B cell (primary cell): Measurements from ENCODE around the gene PIP4K2A. TPM values are rescaled to one million over a fixed set of nuclear protein-coding genes. Genes with fewer than 3 reads are reported as not detected.

Experiments used
- ATAC-seq: fragments of 200-7000 bp; cut with Tn5 transposase; one replicate; pipeline ENCODE4 v1.10.0; 2021; ENCODE audit warnings: low read depth, mild to moderate bottlenecking, moderate number of reproducible peaks, moderate library complexity
- CTCF ChIA-PET: fragments of 350-600 bp; sonication (Branson Sonifier 250); formaldehyde crosslinking; loops from one replicate; lab custom pipeline; 2021; ENCODE audit warnings: antibody characterized with exemption, inconsistent platforms; lab: Charles Lee
- POLR2A ChIA-PET: fragments of 350-600 bp; sonication (Branson Sonifier 250); formaldehyde crosslinking; loops from one replicate; lab custom pipeline; 2021; ENCODE audit warnings: antibody characterized with exemption; lab: Charles Lee
- DNase-seq: peaks from one replicate; pipeline ENCODE4 v3.0.0; 2013
- H2AFZ ChIP-seq: 2 replicates; pipeline ENCODE4 v1.6.1; 2012; ENCODE audit warnings: mild to moderate bottlenecking, low read depth, low read length; ENCODE audit not compliant: insufficient read depth, poor library complexity, severe bottlenecking
- H3K27ac ChIP-seq, 2 donors: 1 replicate in 1 of 2; 2 replicates in 1 of 2; pipeline ENCODE4 v1.5.1; 2012 to 2013; ENCODE audit warnings: low read length in 2 of 2, mild to moderate bottlenecking in 2 of 2, moderate library complexity in 1 of 2
- H3K27me3 ChIP-seq, 4 experiments: fragments of 200-600 bp in 1 of 4; sonication (generic) in 1 of 4; replicated peaks in 1 of 4; 1 replicate in 2 of 4; 2 replicates in 2 of 4; pipeline versions ENCODE4 v1.6.1 to v1.7.0; 2013 to 2016; ENCODE audit warnings: low read length in 3 of 4, mild to moderate bottlenecking in 2 of 4, mixed read lengths in 1 of 4, moderate library complexity in 1 of 4; ENCODE audit not compliant: insufficient read depth in 4 of 4, control insufficient read depth in 3 of 4; ENCODE audit errors: control extremely low read depth in 1 of 4
- H3K36me3 ChIP-seq, 2 experiments: replicated peaks in 1 of 2; 1 replicate in 1 of 2; 2 replicates in 1 of 2; pipeline versions ENCODE4 v1.6.1 to v1.7.1; 2013; ENCODE audit warnings: low read length in 1 of 2; ENCODE audit not compliant: insufficient read depth in 2 of 2, control insufficient read depth in 1 of 2; ENCODE audit errors: control extremely low read depth in 1 of 2, extremely low read depth in 1 of 2
- H3K4me1 ChIP-seq, 2 donors: fragments of 200-600 bp in 1 of 2; sonication (generic) in 1 of 2; 1 replicate in 1 of 2; 2 replicates in 1 of 2; pipeline versions ENCODE4 v1.5.1 to v1.6.1; 2013 to 2017; ENCODE audit warnings: low read length in 2 of 2; ENCODE audit not compliant: control insufficient read depth in 2 of 2, insufficient read depth in 2 of 2
- H3K4me2 ChIP-seq: replicated peaks from 2 replicates; pipeline ENCODE3; 2012; ENCODE audit warnings: mild to moderate bottlenecking, low read depth, low read length; ENCODE audit not compliant: poor library complexity, severe bottlenecking
- H3K4me3 ChIP-seq, 5 experiments: fragments of 200-600 bp in 1 of 5; sonication (generic) in 1 of 5; 1 replicate in 3 of 5; 2 replicates in 2 of 5; pipeline versions ENCODE4 v1.5.1 to v1.7.0; 2011 to 2016; ENCODE audit warnings: low read length in 4 of 5, mild to moderate bottlenecking in 4 of 5, low read depth in 2 of 5, control low read depth in 1 of 5, moderate library complexity in 1 of 5; ENCODE audit not compliant: insufficient read depth in 1 of 5; ENCODE audit errors: control extremely low read depth in 1 of 5, extremely low read depth in 1 of 5
- H3K79me2 ChIP-seq: fragments of 200-600 bp; sonication (generic); one replicate; pipeline ENCODE4 v1.6.0; 2016; ENCODE audit warnings: low read length; ENCODE audit not compliant: control insufficient read depth, insufficient read depth
- H3K9ac ChIP-seq: fragments of 200-600 bp; sonication (generic); 2 replicates; pipeline ENCODE4 v1.6.1; 2017; ENCODE audit warnings: mild to moderate bottlenecking, low read length, moderate library complexity
- H3K9me3 ChIP-seq, 3 donors: one replicate each; pipeline versions ENCODE4 v1.6.1 to v1.7.1; 2013; ENCODE audit warnings: low read length in 2 of 3; ENCODE audit not compliant: control insufficient read depth in 2 of 3, insufficient read depth in 1 of 3; ENCODE audit errors: control extremely low read depth in 1 of 3
- H4K20me1 ChIP-seq: 2 replicates; pipeline ENCODE4 v1.6.0; 2012; ENCODE audit warnings: mild to moderate bottlenecking, low read length; ENCODE audit not compliant: insufficient read depth, control insufficient read depth, poor library complexity, severe bottlenecking
- H3K27ac Mint-ChIP-seq: one replicate; pipeline ENCODE4 v1.8.0; 2021; ENCODE audit warnings: mixed read lengths
- H3K27me3 Mint-ChIP-seq: one replicate; pipeline ENCODE4 v1.8.0; 2021; ENCODE audit warnings: mixed read lengths
- H3K4me1 Mint-ChIP-seq: one replicate; pipeline ENCODE4 v1.8.0; 2021; ENCODE audit warnings: mixed read lengths
- H3K4me3 Mint-ChIP-seq: one replicate; pipeline ENCODE4 v1.8.0; 2021; ENCODE audit warnings: mixed read lengths
- H3K9me3 Mint-ChIP-seq: one replicate; pipeline ENCODE4 v1.8.0; 2022; ENCODE audit warnings: mixed read lengths; ENCODE audit not compliant: insufficient read depth
- EZH2 ChIP-seq: IDR thresholded peaks from 2 replicates; pipeline ENCODE4 v1.6.1; 2012; ENCODE audit warnings: borderline replicate concordance, low read depth, mild to moderate bottlenecking, moderate library complexity, low read length; ENCODE audit not compliant: insufficient read depth, poor library complexity, severe bottlenecking
- WGBS: methylation state at CpG from one replicate; pipeline ENCODE4 v1.1.5; 2013; ENCODE audit warnings: missing lambda C conversion rate; ENCODE audit not compliant: insufficient coverage; 5-methylcytosine and 5-hydroxymethylcytosine counted together
- intact Hi-C: fragments of 100-400 bp; cut with micrococcal nuclease; formaldehyde crosslinking; loops from one replicate; pipeline ENCODE4 v1.10.0; 2022
- polyA plus RNA-seq: library from polyadenylated mRNA; depleted of rRNA; stranded (reverse); fragments of >200 nt; gene quantifications from 2 replicates; pipeline ENCODE4 v1.2.3, GENCODE V29; 2012
- total RNA-seq, 2 donors: library from RNA; stranded (reverse); fragments of 120-200 nt in 1 of 2; gene quantifications; 1 replicate in 1 of 2; 2 replicates in 1 of 2; pipeline versions ENCODE4 v1.2.3 to v1.2.4, GENCODE V29; 2013 to 2022
- TF ChIP-seq, protein P1 (sequence below): fragments of 200-600 bp; IDR thresholded peaks from one replicate; pipeline ENCODE4 v1.8.0; 2022; ENCODE audit warnings: antibody characterized with exemption, mild to moderate bottlenecking

PIP4K2A gene
- total and polyA plus RNA-seq, 2 donors (not counting 1 experiment from before 2014, with no cell fraction given): 21.8 to 103 TPM

DNA sequence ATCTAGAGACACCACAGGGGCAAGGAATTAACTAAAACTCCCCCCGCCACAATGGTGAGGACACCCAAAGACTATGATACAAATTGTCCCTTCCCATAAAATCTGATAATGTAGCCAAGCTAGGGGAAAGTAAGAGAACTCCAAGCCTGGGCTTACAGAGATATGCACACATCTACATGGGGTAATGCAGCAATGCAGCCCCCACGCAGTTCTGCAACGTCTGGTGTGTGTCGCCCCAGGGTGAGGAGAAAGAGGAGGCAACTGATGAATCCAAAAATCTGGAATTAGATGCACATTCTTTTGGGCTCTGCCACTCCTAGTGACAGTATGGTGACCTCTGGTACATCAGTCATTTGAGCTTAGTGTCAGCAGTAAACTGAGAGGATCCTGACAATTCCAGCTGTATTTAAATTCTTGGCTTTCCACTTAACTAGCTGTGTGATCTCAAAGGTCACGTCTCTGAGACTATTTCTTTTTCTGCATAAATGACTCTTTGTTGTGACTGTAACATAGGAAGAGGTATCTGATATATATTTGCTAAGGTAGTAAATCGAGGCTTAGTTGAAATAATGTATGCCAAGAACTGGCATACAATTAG lies 51.5 kb downstream of the PIP4K2A start:
- no peak for TF ChIP-seq EZH2
- TF ChIP-seq, protein P1, sequence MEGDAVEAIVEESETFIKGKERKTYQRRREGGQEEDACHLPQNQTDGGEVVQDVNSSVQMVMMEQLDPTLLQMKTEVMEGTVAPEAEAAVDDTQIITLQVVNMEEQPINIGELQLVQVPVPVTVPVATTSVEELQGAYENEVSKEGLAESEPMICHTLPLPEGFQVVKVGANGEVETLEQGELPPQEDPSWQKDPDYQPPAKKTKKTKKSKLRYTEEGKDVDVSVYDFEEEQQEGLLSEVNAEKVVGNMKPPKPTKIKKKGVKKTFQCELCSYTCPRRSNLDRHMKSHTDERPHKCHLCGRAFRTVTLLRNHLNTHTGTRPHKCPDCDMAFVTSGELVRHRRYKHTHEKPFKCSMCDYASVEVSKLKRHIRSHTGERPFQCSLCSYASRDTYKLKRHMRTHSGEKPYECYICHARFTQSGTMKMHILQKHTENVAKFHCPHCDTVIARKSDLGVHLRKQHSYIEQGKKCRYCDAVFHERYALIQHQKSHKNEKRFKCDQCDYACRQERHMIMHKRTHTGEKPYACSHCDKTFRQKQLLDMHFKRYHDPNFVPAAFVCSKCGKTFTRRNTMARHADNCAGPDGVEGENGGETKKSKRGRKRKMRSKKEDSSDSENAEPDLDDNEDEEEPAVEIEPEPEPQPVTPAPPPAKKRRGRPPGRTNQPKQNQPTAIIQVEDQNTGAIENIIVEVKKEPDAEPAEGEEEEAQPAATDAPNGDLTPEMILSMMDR: no peak
- H2AFZ ChIP-seq: no peak overlapping the region
- peaks cover 98% of the 10 kb centered on the region for H3K79me2 ChIP-seq
- no peaks in the 10 kb centered on the region for H3K9me3 ChIP-seq
- intact Hi-C loops: loop anchor here (10.0 kb wide), 1 partner anchor 322 kb away; no protein-coding TSS in a partner anchor
- no peak overlapping the region for H3K27ac Mint-ChIP-seq
- H3K9ac ChIP-seq: no peak overlapping the region
- ChIA-PET CTCF (no interaction called here), POLR2A (no interaction called here)
- H3K4me3 ChIP-seq: no peak overlapping the region
- WGBS: 100% methylated on average over 4 of the region's 6 CpGs
- H3K27me3 Mint-ChIP-seq: no peaks in the 10 kb centered on the region
- peaks cover 30 to 36% of the 10 kb centered on the region in 2 donors for H3K4me1 ChIP-seq
- no peaks in the 10 kb centered on the region for H3K27me3 ChIP-seq
- ATAC-seq (no peak), DNase-seq (no peak)
- H3K4me2 ChIP-seq: no peak overlapping the region
- H3K4me1 Mint-ChIP-seq: peaks cover 64% of the 10 kb centered on the region
- no peaks in the 10 kb centered on the region for H3K9me3 Mint-ChIP-seq
- H3K27ac ChIP-seq: no peak overlapping the region
- peaks cover 0 to 1% of the 10 kb centered on the region in 2 experiments for H3K36me3 ChIP-seq
- H4K20me1 ChIP-seq: peaks cover 8% of the 10 kb centered on the region
- no peak overlapping the region for H3K4me3 Mint-ChIP-seq

DNA sequence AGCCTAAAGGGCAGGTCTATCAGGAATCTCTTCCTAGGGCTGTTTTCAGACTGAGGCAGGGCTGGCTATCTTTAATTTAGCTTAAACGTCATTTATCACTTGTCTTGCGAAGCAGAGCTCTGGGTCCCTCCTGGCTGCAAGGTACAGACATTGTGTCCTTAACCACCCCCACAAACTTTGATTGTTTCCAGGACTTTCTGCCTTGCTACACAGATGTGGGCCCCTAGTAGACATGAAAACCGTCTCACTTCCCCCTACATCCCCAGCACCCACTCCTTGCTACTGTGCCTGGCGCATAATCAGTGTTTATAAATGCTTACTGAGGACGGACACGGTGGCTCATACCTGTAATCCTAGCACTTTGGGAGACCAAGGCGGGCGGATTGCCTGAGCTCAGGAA lies 54.5 kb downstream of the PIP4K2A start:
- Histone ChIP-seq H3K9ac (no peak overlapping the region), H4K20me1 (peaks cover 8% of the 10 kb centered on the region), H3K9me3 (no peaks in the 10 kb centered on the region), H3K36me3 (peaks cover 0 to 1% of the 10 kb centered on the region in 2 experiments), H3K4me3 (no peak overlapping the region), H3K27me3 (no peaks in the 10 kb centered on the region), H3K79me2 (peaks cover 98% of the 10 kb centered on the region), H3K27ac (no peak overlapping the region), H2AFZ (no peak overlapping the region), H3K4me1 (peaks cover 38 to 40% of the 10 kb centered on the region in 2 donors), H3K4me2 (no peak overlapping the region)
- Mint-ChIP-seq H3K27me3 (no peaks in the 10 kb centered on the region), H3K9me3 (no peaks in the 10 kb centered on the region), H3K4me3 (no peak overlapping the region), H3K27ac (peak overlapping the region; percentile 77), H3K4me1 (peaks cover 77% of the 10 kb centered on the region)
- ChIA-PET CTCF (interaction anchor here (0.7 to 1.9 kb wide), 4 partner anchors 11 to 62 kb away, joined by 3 to 5 read pairs (median 4); no protein-coding TSS in a partner anchor), POLR2A (interaction anchor here (0.7 kb wide), 1 partner anchor 63 kb away, joined by 4 read pairs; no protein-coding TSS in a partner anchor)
- WGBS: 66% methylated on average over 6 of the region's 8 CpGs
- ATAC-seq: peak; percentile 61
- TF ChIP-seq, protein P1: no peak
- no peak for TF ChIP-seq EZH2
- no peak for DNase-seq
- intact Hi-C loops: loop anchor here (5.0 to 10.0 kb wide), 2 partner anchors 32 to 325 kb away; no protein-coding TSS in a partner anchor
